ENCODE results near the gene DOK5. TPM values are rescaled to one million over a fixed set of nuclear protein-coding genes. Genes with fewer than 3 reads are reported as not detected.

Gene DOK5
- total and polyA plus RNA-seq, 9 donors, result 0.24 to 38.3 (median 2.4) TPM; not detected in 1

DNA sequence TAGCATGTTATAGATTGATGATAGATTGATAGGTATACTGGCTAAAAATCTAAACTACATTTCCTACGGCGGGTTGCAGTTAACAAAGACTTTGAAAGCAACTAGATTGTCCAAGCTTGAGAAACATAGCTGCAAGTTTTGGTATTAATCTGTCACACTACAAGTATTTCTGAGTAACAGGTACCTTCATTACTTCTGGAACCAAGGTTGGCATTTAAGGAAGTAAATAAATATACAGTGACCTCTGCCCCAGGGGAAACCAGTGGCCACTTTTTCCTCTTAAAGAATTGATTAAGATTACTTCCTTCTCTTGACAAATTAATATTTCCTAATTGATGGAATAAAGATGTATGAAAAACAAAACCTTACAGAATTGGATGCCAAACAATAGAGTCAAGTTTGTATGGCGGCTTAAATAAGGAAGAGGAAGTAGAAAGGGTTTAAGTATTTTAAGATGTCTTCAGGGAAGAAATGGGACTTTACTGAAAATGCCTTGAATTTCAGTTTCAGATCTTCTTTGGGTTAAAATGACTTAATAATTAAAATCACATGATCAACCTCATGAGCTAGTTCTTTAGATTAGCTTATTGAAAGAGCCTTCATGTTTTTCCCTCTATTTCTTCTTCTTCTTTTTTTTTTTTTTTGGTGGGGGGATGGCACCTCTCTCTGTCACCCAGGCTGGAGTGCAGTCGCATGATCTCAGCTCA lies 132.8 kb downstream of the DOK5 start:
- no peaks in the 10 kb centered on the region for H3K4me1 ChIP-seq (ENCODE audit: insufficient read depth)
- intact Hi-C loops (cut with DNase I), result no loop called here
- H3K36me3 ChIP-seq, result no peaks in the 10 kb centered on the region
- TF ChIP-seq, protein P1, sequence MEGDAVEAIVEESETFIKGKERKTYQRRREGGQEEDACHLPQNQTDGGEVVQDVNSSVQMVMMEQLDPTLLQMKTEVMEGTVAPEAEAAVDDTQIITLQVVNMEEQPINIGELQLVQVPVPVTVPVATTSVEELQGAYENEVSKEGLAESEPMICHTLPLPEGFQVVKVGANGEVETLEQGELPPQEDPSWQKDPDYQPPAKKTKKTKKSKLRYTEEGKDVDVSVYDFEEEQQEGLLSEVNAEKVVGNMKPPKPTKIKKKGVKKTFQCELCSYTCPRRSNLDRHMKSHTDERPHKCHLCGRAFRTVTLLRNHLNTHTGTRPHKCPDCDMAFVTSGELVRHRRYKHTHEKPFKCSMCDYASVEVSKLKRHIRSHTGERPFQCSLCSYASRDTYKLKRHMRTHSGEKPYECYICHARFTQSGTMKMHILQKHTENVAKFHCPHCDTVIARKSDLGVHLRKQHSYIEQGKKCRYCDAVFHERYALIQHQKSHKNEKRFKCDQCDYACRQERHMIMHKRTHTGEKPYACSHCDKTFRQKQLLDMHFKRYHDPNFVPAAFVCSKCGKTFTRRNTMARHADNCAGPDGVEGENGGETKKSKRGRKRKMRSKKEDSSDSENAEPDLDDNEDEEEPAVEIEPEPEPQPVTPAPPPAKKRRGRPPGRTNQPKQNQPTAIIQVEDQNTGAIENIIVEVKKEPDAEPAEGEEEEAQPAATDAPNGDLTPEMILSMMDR (IDR thresholded peaks at IDR 0.05), result no peak
- TF ChIP-seq POLR2A (IDR thresholded peaks at IDR 0.05) (no peak), EP300 (IDR thresholded peaks at IDR 0.05) (no peak)
- no peaks in the 10 kb centered on the region for H3K27me3 ChIP-seq
- H3K9me3 ChIP-seq, result no peaks in the 10 kb centered on the region
- DNase-seq, result no peak
- WGBS, 3 donors, result 93 to 95% (median 94%) methylated on average over 4 of the region's 4 CpGs
- no peak overlapping the region for H3K27ac ChIP-seq
- no peak overlapping the region for H3K4me3 ChIP-seq

DNA sequence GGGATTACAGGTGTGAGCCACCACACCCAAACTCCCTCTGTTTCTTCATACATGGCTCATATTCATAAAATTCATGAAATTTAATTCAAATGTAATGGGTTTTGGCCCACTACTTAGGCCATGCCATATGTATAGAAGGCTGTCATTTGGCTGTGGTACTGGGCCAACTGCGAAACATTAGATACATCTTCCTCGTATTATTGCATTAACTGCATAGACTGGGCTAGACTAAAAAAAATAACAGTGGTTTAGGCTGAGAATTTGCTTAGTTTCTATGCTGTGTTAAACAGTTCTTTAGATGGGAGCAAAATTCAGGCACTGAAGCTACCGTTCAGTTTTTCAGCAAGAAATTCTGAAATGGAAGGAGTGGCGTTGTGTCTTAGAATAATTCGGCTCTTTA lies 133.6 kb downstream of the DOK5 start:
- Histone ChIP-seq H3K36me3 (no peaks in the 10 kb centered on the region), H3K27ac (no peak overlapping the region), H3K4me3 (no peak overlapping the region), H3K27me3 (no peaks in the 10 kb centered on the region), H3K4me1 (ENCODE audit: insufficient read depth) (no peaks in the 10 kb centered on the region), H3K9me3 (no peaks in the 10 kb centered on the region)
- no peak for DNase-seq
- 93 to 94% (median 94%) methylated on average over 5 of the region's 5 CpGs for WGBS, 3 donors
- intact Hi-C loops (cut with DNase I), result no loop called here
- no peak for TF ChIP-seq EP300 (IDR thresholded peaks at IDR 0.05)
- no peak for TF ChIP-seq POLR2A (IDR thresholded peaks at IDR 0.05)
- TF ChIP-seq, protein P1 (IDR thresholded peaks at IDR 0.05), result no peak

GRCh38 chr20:54611708-54612412 lies 136.5 kb downstream of the DOK5 start:
- H3K4me3 ChIP-seq, result no peak overlapping the region
- no peaks in the 10 kb centered on the region for H3K4me1 ChIP-seq (ENCODE audit: insufficient read depth)
- TF ChIP-seq EP300 (IDR thresholded peaks at IDR 0.05) (no peak), POLR2A (IDR thresholded peaks at IDR 0.05) (no peak)
- TF ChIP-seq, protein P1 (IDR thresholded peaks at IDR 0.05), result no peak
- no peak for DNase-seq
- intact Hi-C loops (cut with DNase I), result no loop called here
- peaks cover 0 to under 1% of the 10 kb centered on the region in 2 donors for H3K9me3 ChIP-seq
- H3K36me3 ChIP-seq, result no peaks in the 10 kb centered on the region
- 68 to 83% (median 80%) methylated on average over 10 of the region's 10 CpGs for WGBS, 3 donors
- no peaks in the 10 kb centered on the region for H3K27me3 ChIP-seq
- H3K27ac ChIP-seq, result no peak overlapping the region

GRCh38 chr20:54618412-54618811 lies 143.0 kb downstream of the DOK5 start:
- no peaks in the 10 kb centered on the region for H3K4me1 ChIP-seq (ENCODE audit: insufficient read depth)
- 60 to 68% (median 63%) methylated on average over 6 of the region's 6 CpGs for WGBS, 3 donors
- TF ChIP-seq, protein P1 (IDR thresholded peaks at IDR 0.05), result no peak
- TF ChIP-seq EP300 (IDR thresholded peaks at IDR 0.05) (no peak), POLR2A (IDR thresholded peaks at IDR 0.05) (no peak)
- peaks cover 0 to 4% of the 10 kb centered on the region in 2 donors for H3K9me3 ChIP-seq
- no peaks in the 10 kb centered on the region for H3K36me3 ChIP-seq
- H3K27me3 ChIP-seq, result no peaks in the 10 kb centered on the region
- no peak for DNase-seq
- H3K4me3 ChIP-seq, result no peak overlapping the region
- intact Hi-C loops (cut with DNase I), result no loop called here
- no peak overlapping the region for H3K27ac ChIP-seq

Data from ovary (tissue), 9 donors.